ENCODE data around the gene CSNK1G1. TPM values are rescaled to one million over a fixed set of nuclear protein-coding genes. Genes with fewer than 3 reads are reported as not detected.

The CSNK1G1 gene
- total RNA-seq, 1 donor from 2014 or later = 19.8 TPM

DNA sequence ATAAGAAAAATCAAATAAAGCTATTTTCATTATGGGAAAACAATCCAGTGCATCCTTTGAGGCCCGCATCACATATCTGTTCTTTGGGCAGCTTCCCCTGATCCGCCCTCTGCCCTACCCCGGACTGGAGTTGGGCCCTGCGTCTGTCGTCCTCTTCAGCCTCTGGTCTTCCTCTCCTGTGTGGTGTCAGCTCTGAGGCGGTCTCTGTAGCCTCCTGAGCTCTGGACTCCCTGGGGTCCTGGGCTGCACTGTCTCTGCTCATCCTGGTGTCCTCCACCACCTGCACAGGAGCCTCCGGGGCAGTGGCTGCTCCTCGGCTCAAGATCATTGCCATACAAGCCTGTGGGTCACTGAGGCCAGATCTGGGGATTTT lies 211.8 kb downstream of the CSNK1G1 start:
- no peak overlapping the region for H3K27ac ChIP-seq
- no peak overlapping the region for H3K4me3 ChIP-seq
- no peaks in the 10 kb centered on the region for H3K9me3 ChIP-seq
- ATAC-seq = no peak
- TF ChIP-seq, protein P1, sequence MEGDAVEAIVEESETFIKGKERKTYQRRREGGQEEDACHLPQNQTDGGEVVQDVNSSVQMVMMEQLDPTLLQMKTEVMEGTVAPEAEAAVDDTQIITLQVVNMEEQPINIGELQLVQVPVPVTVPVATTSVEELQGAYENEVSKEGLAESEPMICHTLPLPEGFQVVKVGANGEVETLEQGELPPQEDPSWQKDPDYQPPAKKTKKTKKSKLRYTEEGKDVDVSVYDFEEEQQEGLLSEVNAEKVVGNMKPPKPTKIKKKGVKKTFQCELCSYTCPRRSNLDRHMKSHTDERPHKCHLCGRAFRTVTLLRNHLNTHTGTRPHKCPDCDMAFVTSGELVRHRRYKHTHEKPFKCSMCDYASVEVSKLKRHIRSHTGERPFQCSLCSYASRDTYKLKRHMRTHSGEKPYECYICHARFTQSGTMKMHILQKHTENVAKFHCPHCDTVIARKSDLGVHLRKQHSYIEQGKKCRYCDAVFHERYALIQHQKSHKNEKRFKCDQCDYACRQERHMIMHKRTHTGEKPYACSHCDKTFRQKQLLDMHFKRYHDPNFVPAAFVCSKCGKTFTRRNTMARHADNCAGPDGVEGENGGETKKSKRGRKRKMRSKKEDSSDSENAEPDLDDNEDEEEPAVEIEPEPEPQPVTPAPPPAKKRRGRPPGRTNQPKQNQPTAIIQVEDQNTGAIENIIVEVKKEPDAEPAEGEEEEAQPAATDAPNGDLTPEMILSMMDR (IDR thresholded peaks at IDR 0.05) = no peak
- H3K4me1 ChIP-seq = no peaks in the 10 kb centered on the region
- no peaks in the 10 kb centered on the region for H3K27me3 ChIP-seq (ENCODE audit: low read depth)
- intact Hi-C loops (cut with DNase I) = no loop called here
- peaks cover 58% of the 10 kb centered on the region for H3K36me3 ChIP-seq
- no peak for DNase-seq

DNA sequence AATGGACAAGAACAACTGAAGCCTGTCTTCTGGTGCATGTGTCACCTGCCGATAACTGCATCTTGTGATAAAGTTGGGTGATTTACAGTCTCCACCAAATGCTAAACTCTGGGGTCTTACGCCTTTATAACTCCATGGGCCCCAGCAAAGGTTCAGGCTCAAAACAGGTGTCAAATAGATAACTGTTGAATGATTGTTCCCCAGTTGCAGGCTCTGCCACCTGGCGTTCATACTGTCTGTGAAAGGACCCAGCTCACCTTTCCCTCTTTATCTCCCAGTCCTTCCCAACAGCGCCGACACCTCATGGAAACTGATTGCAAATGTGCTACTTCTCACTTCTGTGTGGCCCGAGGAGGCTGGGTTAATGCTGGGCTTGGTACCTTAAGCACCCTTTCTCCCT lies 212.7 kb downstream of the CSNK1G1 start:
- DNase-seq (no peak), ATAC-seq (no peak)
- Histone ChIP-seq H3K4me3 (no peak overlapping the region), H3K27me3 (ENCODE audit: low read depth) (no peaks in the 10 kb centered on the region), H3K4me1 (no peaks in the 10 kb centered on the region), H3K36me3 (peaks cover 64% of the 10 kb centered on the region), H3K9me3 (no peaks in the 10 kb centered on the region), H3K27ac (no peak overlapping the region)
- TF ChIP-seq, protein P1 (IDR thresholded peaks at IDR 0.05) = no peak
- intact Hi-C loops (cut with DNase I) = no loop called here

DNA sequence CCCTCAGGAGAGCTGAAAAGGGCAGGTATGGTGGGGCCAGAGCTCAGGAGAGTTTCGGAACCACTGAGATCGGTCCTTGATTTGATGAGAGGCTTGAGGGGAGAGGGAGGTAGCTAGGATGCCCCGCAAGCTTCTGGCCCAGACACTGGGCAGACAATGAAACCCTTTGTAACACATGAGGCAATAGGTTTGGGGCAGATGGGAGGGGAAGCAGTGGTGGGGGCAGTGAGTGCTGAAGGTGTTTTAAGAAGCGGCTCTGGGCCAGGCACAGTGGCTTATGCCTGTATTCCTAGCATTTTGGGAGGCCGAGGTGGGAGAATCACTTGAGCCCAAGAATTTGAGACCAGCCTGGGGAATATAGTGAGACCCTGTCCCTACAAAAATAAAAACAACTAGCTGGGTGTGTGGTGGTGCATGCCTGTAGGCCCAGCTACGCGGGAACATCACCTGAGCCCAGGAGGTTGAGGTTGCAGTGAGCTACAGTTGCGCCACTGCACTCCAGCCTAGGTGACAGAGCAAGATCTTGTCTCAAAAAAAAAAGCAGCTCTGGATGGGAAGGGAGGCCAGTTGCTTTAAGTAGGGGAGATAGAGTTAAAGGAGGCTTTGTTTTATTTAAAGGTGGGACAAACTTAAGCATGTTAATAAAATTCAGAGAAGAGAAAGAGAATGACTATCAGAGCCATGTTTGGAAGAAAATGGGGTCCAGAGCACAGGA lies 214.0 kb downstream of the CSNK1G1 start:
- H3K4me1 ChIP-seq = no peaks in the 10 kb centered on the region
- TF ChIP-seq, protein P1 (IDR thresholded peaks at IDR 0.05) = no peak
- H3K4me3 ChIP-seq = no peak overlapping the region
- no peaks in the 10 kb centered on the region for H3K9me3 ChIP-seq
- intact Hi-C loops (cut with DNase I) = no loop called here
- no peak for DNase-seq
- no peaks in the 10 kb centered on the region for H3K27me3 ChIP-seq (ENCODE audit: low read depth)
- ATAC-seq = no peak
- peaks cover 78% of the 10 kb centered on the region for H3K36me3 ChIP-seq
- H3K27ac ChIP-seq = no peak overlapping the region

DNA sequence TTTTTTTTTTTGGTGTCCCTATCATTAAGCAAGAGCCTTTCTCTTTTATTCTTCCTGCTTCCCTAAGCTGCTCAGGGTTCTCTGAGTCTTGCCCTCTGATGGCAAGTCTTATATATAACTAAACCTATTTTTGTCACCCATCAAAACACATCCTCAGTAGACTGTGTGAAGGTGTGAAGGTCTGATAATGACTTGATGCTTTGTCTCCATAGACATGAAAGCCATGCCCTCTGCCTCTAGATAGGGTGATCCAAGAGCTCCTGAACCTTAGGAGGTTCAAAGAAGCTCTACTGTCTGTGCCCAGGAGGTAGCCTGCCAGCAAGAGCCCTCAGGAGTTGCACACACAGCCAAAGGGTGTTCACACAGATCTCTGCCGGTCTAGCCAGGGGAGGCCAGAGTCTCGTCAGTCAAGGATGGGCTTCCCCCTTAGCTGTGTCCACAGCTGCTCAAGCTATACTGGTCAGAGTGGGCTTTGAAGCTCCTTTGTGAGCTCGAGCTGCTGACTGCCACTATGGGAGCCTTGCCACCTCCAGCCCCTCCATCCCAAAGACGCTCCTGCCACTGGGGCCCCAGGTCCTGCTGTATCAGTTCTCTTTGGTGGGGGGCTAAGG lies 217.5 kb downstream of the CSNK1G1 start:
- no peaks in the 10 kb centered on the region for H3K27me3 ChIP-seq (ENCODE audit: low read depth)
- no peak overlapping the region for H3K4me3 ChIP-seq
- peaks cover 85% of the 10 kb centered on the region for H3K36me3 ChIP-seq
- intact Hi-C loops (cut with DNase I) = no loop called here
- peaks cover 12% of the 10 kb centered on the region for H3K4me1 ChIP-seq
- no peak for ATAC-seq
- H3K27ac ChIP-seq = no peak overlapping the region
- TF ChIP-seq, protein P1 (IDR thresholded peaks at IDR 0.05) = no peak
- H3K9me3 ChIP-seq = no peaks in the 10 kb centered on the region
- no peak for DNase-seq

DNA sequence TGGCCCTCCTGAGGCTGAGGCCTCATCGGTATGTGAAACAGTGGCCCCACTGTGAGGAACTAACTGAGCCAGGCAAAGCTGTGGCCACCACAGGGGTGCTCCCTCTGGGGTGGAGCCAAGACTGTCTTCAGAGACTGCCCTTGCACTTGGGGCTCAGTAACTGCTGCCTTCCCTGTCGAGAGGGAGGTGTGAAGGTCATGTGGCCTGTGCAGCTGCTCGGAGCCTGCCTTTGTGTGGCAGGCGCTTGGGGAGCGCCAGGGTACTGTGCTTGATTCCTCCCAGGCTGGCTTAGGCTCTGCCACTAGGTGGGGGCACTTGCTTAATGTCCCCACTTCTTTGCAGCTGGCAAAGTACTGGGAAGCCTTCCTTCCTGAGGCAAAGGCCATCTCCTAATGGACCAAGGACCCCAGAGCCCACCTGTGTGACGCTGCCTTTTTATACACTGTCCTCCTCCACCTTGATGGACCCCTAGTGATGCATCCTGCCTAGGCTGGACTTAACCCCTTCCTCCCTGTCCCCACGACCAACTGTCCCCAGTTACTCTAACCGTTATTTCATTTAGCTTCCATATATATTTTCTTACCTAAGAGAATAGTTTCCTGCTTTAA lies 218.6 kb downstream of the CSNK1G1 start:
- intact Hi-C loops (cut with DNase I) = no loop called here
- Histone ChIP-seq H3K27me3 (ENCODE audit: low read depth) (no peaks in the 10 kb centered on the region), H3K9me3 (no peaks in the 10 kb centered on the region), H3K4me1 (peaks cover 20% of the 10 kb centered on the region), H3K27ac (no peak overlapping the region), H3K4me3 (no peak overlapping the region), H3K36me3 (peaks cover 85% of the 10 kb centered on the region)
- DNase-seq (no peak), ATAC-seq (no peak)
- TF ChIP-seq, protein P1 (IDR thresholded peaks at IDR 0.05) = no peak
